SK-N-MC (cell line): ENCODE measurements around the gene ACTL7A.

Experiments
- EZH2 ChIP-seq: fragments of 200-600 bp; sonication (generic); IDR thresholded peaks from one replicate; pipeline ENCODE4 v1.6.1; 2017; ENCODE audit warnings: antibody characterized with exemption
- POLR2AphosphoS5 ChIP-seq: IDR thresholded peaks from 2 replicates; pipeline ENCODE4 v1.6.1; 2012; ENCODE audit warnings: mild to moderate bottlenecking, low read depth, low read length, borderline replicate concordance

GRCh38 chr9:108844856-108845255, 17.2 kb upstream of the ACTL7A start:
- TF ChIP-seq POLR2AphosphoS5 (no peak), EZH2 (no peak)
